ENCODE measurements around the gene BCL2.

Gene BCL2

GRCh38 chr18:63177919-63178821 is 141.4 kb downstream of the BCL2 start:
- DNase-seq, result no peak

- DNase-seq, result no peak
Observed at GRCh38 chr18:63177259-63177658, 142.3 kb downstream of the BCL2 start.

GRCh38 chr18:63175264-63175663 is 144.3 kb downstream of the BCL2 start:
- no peak for DNase-seq

GRCh38 chr18:63173983-63174382 is 145.6 kb downstream of the BCL2 start:
- no peak for DNase-seq

- no peak for DNase-seq
Observed at GRCh38 chr18:63169853-63170252, 149.7 kb downstream of the BCL2 start.

- no peak for DNase-seq
Observed at GRCh38 chr18:63168287-63168686, 151.3 kb downstream of the BCL2 start.

- DNase-seq, result no peak
Observed at GRCh38 chr18:63166142-63166541, 153.4 kb downstream of the BCL2 start.

- no peak for DNase-seq
Observed at GRCh38 chr18:63164396-63164795, 155.2 kb downstream of the BCL2 start.

- peak in 3 of 4 experiments; percentile 4 to 10 (median 5) for DNase-seq
Observed at GRCh38 chr18:63162271-63163014, 157.1 kb downstream of the BCL2 start.

- peak; percentile 60 to 75 (median 67) for DNase-seq
Observed at GRCh38 chr18:63161761-63162195, 157.8 kb downstream of the BCL2 start.

GRCh38 chr18:63161032-63161760 is 158.4 kb downstream of the BCL2 start:
- DNase-seq, result peak in 2 of 4 experiments; percentile 8 to 32

- DNase-seq, result peak in 2 of 4 experiments; percentile 12 to 27
Observed at GRCh38 chr18:63160172-63160995, 159.2 kb downstream of the BCL2 start.

GRCh38 chr18:63159590-63159989 is 160.0 kb downstream of the BCL2 start:
- DNase-seq, result peak in 2 of 4 experiments; percentile 3 to 13

GRCh38 chr18:63158676-63159291 is 160.8 kb downstream of the BCL2 start:
- peak in 2 of 4 experiments; percentile 16 to 48 for DNase-seq

GRCh38 chr18:63158012-63158631 is 161.4 kb downstream of the BCL2 start:
- DNase-seq, result peak in 2 of 4 experiments; percentile 3 to 10

GRCh38 chr18:63157293-63158011 is 162.1 kb downstream of the BCL2 start:
- peak in 3 of 4 experiments; percentile 5 to 13 (median 7) for DNase-seq

GRCh38 chr18:63155910-63156773 is 163.4 kb downstream of the BCL2 start:
- peak in 1 of 4 experiments; percentile 3 for DNase-seq

- peak; percentile 58 to 78 (median 69) for DNase-seq
Observed at GRCh38 chr18:63155169-63155852, 164.3 kb downstream of the BCL2 start.

Data from activated CD4-positive, CD25-positive, alpha-beta regulatory T cell (primary cell).